ENCODE data around the gene H1-8.

Gene H1-8

DNA sequence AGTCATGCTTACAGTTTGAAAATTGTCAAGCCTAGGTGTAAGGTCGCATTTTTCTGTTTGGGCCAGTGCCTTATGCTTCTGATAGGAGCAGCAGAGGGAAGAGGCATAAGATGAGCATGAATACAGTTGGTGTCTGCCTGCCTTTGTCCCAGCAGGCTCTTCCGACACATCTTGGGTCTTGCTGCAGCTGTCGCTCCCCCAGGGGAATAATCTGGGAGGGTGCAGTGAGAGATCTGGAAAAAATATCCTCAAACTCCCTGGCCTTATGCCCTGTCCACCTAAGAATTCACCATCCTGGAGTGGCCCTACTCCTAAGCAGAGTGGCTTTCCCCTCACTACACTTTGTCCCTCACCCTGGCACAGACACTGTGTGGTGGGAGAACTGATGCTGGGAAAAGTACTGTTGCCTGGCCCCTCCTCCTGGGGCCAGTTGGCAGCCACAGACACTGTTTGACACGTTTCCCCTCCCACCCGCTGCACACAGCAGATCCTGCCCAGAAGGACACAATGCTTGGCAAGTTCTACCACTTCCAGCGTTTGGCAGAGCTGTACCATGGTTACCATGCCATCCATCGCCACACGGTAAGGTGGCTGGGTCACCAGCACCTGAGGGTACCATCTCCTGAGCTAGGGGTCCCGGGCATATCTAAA, 35.7 kb upstream of the H1-8 start:
- TF ChIP-seq TOX (CRISPR knock-in tag; IDR thresholded peaks at IDR 0.05; ENCODE audit: borderline replicate concordance) = no peak
- no peak for TF ChIP-seq BACH2 (CRISPR knock-in tag; IDR thresholded peaks at IDR 0.05; ENCODE audit: borderline replicate concordance)
- no peak for TF ChIP-seq ZFP3 (CRISPR knock-in tag; IDR thresholded peaks at IDR 0.05)
- TF ChIP-seq, protein P1, sequence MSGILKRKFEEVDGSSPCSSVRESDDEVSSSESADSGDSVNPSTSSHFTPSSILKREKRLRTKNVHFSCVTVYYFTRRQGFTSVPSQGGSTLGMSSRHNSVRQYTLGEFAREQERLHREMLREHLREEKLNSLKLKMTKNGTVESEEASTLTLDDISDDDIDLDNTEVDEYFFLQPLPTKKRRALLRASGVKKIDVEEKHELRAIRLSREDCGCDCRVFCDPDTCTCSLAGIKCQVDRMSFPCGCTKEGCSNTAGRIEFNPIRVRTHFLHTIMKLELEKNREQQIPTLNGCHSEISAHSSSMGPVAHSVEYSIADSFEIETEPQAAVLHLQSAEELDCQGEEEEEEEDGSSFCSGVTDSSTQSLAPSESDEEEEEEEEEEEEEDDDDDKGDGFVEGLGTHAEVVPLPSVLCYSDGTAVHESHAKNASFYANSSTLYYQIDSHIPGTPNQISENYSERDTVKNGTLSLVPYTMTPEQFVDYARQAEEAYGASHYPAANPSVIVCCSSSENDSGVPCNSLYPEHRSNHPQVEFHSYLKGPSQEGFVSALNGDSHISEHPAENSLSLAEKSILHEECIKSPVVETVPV (CRISPR knock-in tag; IDR thresholded peaks at IDR 0.05) = no peak
- TF ChIP-seq RARB (CRISPR knock-in tag; IDR thresholded peaks at IDR 0.05) = no peak
- TF ChIP-seq SNAI2 (CRISPR knock-in tag; IDR thresholded peaks at IDR 0.05) = no peak
- TF ChIP-seq ZNF565 (CRISPR knock-in tag; conservative IDR thresholded peaks at IDR 0.05; ENCODE audit: low read depth) = no peak
- TF ChIP-seq, protein P2, sequence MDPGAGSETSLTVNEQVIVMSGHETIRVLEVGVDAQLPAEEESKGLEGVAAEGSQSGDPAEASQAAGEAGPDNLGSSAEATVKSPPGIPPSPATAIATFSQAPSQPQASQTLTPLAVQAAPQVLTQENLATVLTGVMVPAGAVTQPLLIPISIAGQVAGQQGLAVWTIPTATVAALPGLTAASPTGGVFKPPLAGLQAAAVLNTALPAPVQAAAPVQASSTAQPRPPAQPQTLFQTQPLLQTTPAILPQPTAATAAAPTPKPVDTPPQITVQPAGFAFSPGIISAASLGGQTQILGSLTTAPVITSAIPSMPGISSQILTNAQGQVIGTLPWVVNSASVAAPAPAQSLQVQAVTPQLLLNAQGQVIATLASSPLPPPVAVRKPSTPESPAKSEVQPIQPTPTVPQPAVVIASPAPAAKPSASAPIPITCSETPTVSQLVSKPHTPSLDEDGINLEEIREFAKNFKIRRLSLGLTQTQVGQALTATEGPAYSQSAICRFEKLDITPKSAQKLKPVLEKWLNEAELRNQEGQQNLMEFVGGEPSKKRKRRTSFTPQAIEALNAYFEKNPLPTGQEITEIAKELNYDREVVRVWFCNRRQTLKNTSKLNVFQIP (CRISPR knock-in tag; IDR thresholded peaks at IDR 0.05; ENCODE audit: borderline replicate concordance, low read depth) = no peak
- no peak for TF ChIP-seq ZFP30 (CRISPR knock-in tag; IDR thresholded peaks at IDR 0.05)
- TF ChIP-seq ZNF8 (CRISPR knock-in tag; IDR thresholded peaks at IDR 0.05) = no peak
- TF ChIP-seq, protein P3, sequence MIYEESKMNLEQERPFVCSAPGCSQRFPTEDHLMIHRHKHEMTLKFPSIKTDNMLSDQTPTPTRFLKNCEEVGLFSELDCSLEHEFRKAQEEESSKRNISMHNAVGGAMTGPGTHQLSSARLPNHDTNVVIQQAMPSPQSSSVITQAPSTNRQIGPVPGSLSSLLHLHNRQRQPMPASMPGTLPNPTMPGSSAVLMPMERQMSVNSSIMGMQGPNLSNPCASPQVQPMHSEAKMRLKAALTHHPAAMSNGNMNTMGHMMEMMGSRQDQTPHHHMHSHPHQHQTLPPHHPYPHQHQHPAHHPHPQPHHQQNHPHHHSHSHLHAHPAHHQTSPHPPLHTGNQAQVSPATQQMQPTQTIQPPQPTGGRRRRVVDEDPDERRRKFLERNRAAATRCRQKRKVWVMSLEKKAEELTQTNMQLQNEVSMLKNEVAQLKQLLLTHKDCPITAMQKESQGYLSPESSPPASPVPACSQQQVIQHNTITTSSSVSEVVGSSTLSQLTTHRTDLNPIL (CRISPR knock-in tag; IDR thresholded peaks at IDR 0.05; ENCODE audit: low read depth) = no peak
- TF ChIP-seq OSR1 (CRISPR knock-in tag; IDR thresholded peaks at IDR 0.05) = no peak
- TF ChIP-seq, protein P4, sequence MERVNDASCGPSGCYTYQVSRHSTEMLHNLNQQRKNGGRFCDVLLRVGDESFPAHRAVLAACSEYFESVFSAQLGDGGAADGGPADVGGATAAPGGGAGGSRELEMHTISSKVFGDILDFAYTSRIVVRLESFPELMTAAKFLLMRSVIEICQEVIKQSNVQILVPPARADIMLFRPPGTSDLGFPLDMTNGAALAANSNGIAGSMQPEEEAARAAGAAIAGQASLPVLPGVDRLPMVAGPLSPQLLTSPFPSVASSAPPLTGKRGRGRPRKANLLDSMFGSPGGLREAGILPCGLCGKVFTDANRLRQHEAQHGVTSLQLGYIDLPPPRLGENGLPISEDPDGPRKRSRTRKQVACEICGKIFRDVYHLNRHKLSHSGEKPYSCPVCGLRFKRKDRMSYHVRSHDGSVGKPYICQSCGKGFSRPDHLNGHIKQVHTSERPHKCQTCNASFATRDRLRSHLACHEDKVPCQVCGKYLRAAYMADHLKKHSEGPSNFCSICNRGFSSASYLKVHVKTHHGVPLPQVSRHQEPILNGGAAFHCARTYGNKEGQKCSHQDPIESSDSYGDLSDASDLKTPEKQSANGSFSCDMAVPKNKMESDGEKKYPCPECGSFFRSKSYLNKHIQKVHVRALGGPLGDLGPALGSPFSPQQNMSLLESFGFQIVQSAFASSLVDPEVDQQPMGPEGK (CRISPR knock-in tag; IDR thresholded peaks at IDR 0.05; ENCODE audit: borderline replicate concordance) = no peak
- no peak for TF ChIP-seq ESRRG (CRISPR knock-in tag; IDR thresholded peaks at IDR 0.05)
- TF ChIP-seq ISL1 (CRISPR knock-in tag; IDR thresholded peaks at IDR 0.05) = no peak
- no peak for TF ChIP-seq ZNF70 (CRISPR knock-in tag; IDR thresholded peaks at IDR 0.05)
- no peak for ATAC-seq

DNA sequence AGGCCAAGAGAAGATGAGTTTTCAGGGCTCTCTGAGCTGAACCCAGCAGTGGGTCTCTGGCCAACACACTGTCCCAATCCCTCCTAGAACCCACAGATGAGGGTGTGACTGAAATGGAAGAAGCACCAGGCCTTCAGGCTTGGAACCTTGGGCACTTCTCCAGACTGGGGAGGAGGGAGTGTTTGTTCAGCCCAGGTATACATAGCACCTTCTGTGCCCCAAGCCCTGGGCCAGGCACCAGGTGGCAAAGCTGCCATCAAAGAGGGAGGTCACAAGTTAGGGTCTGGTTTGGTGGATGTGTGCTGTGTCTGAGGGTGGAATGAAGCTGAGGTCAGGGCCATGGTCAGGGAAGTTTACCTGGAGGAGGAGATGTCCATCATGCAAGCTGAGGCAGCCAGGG, 30.4 kb upstream of the H1-8 start:
- TF ChIP-seq, protein P5, sequence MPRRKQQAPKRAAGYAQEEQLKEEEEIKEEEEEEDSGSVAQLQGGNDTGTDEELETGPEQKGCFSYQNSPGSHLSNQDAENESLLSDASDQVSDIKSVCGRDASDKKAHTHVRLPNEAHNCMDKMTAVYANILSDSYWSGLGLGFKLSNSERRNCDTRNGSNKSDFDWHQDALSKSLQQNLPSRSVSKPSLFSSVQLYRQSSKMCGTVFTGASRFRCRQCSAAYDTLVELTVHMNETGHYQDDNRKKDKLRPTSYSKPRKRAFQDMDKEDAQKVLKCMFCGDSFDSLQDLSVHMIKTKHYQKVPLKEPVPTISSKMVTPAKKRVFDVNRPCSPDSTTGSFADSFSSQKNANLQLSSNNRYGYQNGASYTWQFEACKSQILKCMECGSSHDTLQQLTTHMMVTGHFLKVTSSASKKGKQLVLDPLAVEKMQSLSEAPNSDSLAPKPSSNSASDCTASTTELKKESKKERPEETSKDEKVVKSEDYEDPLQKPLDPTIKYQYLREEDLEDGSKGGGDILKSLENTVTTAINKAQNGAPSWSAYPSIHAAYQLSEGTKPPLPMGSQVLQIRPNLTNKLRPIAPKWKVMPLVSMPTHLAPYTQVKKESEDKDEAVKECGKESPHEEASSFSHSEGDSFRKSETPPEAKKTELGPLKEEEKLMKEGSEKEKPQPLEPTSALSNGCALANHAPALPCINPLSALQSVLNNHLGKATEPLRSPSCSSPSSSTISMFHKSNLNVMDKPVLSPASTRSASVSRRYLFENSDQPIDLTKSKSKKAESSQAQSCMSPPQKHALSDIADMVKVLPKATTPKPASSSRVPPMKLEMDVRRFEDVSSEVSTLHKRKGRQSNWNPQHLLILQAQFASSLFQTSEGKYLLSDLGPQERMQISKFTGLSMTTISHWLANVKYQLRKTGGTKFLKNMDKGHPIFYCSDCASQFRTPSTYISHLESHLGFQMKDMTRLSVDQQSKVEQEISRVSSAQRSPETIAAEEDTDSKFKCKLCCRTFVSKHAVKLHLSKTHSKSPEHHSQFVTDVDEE (CRISPR knock-in tag; IDR thresholded peaks at IDR 0.05) = no peak
- TF ChIP-seq, protein P4 (CRISPR knock-in tag; IDR thresholded peaks at IDR 0.05; ENCODE audit: borderline replicate concordance) = no peak
- no peak for TF ChIP-seq ZFP30 (CRISPR knock-in tag; IDR thresholded peaks at IDR 0.05)
- TF ChIP-seq, protein P3 (CRISPR knock-in tag; IDR thresholded peaks at IDR 0.05; ENCODE audit: low read depth) = no peak
- TF ChIP-seq TOX (CRISPR knock-in tag; IDR thresholded peaks at IDR 0.05; ENCODE audit: borderline replicate concordance) = no peak
- no peak for TF ChIP-seq ARNTL (CRISPR knock-in tag; IDR thresholded peaks at IDR 0.05; ENCODE audit: borderline replicate concordance, low read depth)
- TF ChIP-seq RARB (CRISPR knock-in tag; IDR thresholded peaks at IDR 0.05) = no peak
- no peak for TF ChIP-seq ZNF565 (CRISPR knock-in tag; conservative IDR thresholded peaks at IDR 0.05; ENCODE audit: low read depth)
- TF ChIP-seq CSDC2 (CRISPR knock-in tag; IDR thresholded peaks at IDR 0.05) = no peak
- TF ChIP-seq, protein P2 (CRISPR knock-in tag; IDR thresholded peaks at IDR 0.05; ENCODE audit: borderline replicate concordance, low read depth) = no peak
- TF ChIP-seq ZNF70 (CRISPR knock-in tag; IDR thresholded peaks at IDR 0.05) = no peak
- TF ChIP-seq ESRRG (CRISPR knock-in tag; IDR thresholded peaks at IDR 0.05) = no peak
- no peak for TF ChIP-seq GLIS3 (CRISPR knock-in tag; IDR thresholded peaks at IDR 0.05)
- TF ChIP-seq SNAI2 (CRISPR knock-in tag; IDR thresholded peaks at IDR 0.05) = no peak
- no peak for TF ChIP-seq OSR1 (CRISPR knock-in tag; IDR thresholded peaks at IDR 0.05)
- TF ChIP-seq ZC3H10 (CRISPR knock-in tag; IDR thresholded peaks at IDR 0.05) = no peak
- no peak for TF ChIP-seq TCF4 (CRISPR knock-in tag; IDR thresholded peaks at IDR 0.05; ENCODE audit: borderline replicate concordance)
- no peak for TF ChIP-seq ISL1 (CRISPR knock-in tag; IDR thresholded peaks at IDR 0.05)
- ATAC-seq = no peak
